GM20431 (cell line): ENCODE measurements around the gene RRAS2.
"Not testable (repeated sequence)": the region's sequence is repeated elsewhere in the genome, so short reads cannot be mapped to it uniquely, and the experiment has no call there.

Experiments used
- in situ Hi-C: fragments of 300-500 bp; cut with MseI, MboI; formaldehyde crosslinking; loops from one replicate; pipeline ENCODE4 v1.15.0; 2020; ENCODE audit warnings: low sequenced_read_pairs; ENCODE audit not compliant: unreplicated experiment

RRAS2 gene

DNA sequence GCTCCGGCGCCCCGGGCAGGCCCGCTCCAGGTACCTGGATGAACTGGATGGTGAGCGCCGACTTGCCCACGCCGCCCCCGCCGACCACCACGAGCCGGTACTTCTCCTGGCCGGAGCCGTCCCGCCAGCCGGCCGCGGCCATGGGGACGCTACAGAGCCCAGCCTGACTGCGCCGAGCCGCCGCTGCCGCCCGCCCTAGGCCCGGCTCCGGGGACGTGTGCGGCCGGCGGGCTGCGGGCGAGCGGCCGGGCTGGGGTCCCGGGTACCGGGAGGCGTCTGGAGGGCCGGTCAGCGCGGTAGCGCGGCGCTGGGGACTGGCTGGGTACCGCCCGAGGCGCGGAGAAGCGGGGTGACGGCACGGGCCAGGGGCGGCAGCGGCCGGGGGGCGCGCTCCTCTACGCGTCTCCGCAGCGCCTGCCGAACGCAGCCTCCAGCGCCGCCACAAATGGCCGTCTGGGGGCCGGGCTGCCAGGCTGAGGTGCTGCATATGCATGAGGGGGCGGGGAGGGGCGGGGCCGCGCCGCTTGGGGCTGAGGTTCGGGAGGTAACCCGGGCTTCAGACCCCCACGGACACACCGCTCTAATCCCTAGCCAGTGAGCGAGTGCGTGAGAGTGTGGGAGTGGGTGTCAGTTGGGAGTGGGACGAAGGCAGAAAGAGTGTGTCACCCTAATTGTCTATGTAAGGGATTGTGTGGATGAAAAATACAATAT is at the start of gene RRAS2:
Gene RRAS2 (minus strand): TSS at position 455 of the 711 bp plus-strand sequence. CDS start 313 bp downstream, at position 142.
- in situ Hi-C loops = no loop called here

- in situ Hi-C loops = no loop called here
Observed at GRCh38 chr11:14408612-14409011, 49.6 kb upstream of the RRAS2 start.

- in situ Hi-C loops = not testable (repeated sequence)
Observed at GRCh38 chr11:14406116-14406515, 47.1 kb upstream of the RRAS2 start.

DNA sequence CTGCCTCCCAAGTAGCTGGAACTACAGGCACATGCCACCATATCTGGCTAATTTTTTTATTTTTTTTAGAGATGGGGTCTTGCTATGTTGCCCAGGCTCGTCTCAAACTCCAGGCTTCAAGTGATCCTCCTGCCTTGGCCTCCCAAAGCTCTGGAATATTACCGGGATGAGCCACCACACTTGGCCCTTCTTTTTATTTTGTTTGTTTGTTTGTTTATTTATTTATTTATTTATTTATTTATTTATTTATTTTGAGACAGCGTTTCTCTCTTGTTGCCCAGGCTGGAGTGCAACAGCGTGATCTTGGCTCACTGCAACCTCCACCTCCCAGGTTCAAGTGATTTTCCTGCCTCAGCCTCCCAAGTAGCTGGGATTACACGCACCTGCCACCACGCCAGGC is 44.5 kb upstream of the RRAS2 start:
- in situ Hi-C loops = not testable (repeated sequence)

- in situ Hi-C loops = loop anchor here (25.0 kb wide), 1 partner anchor 437 kb away; the partner anchor contains the start of gene SPON1
Observed at GRCh38 chr11:14399087-14399486, 40.1 kb upstream of the RRAS2 start.

DNA sequence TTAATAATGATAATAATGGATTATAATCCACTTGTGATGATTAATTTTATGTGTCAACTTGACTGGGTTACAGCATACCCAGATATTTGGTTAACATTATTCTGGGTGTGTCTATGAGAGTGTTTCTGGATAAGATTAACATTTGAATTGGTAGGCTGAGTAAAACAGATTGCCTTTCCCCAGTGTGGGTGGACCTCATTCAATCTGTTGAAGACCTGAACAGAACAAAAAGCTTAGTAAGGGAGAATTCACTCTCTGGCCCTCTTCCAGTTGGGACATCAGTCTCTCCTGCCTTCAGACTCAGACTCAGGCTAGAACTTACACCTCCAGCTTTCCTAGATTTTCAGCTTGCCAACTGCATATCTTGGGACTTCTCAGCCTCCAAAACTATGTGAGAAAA is 37.3 kb upstream of the RRAS2 start:
- in situ Hi-C loops = loop anchor here (25.0 kb wide), 1 partner anchor 434 kb away; the partner anchor contains the start of gene SPON1

GRCh38 chr11:14393889-14394288 is 34.9 kb upstream of the RRAS2 start:
- in situ Hi-C loops = loop anchor here (25.0 kb wide), 1 partner anchor 432 kb away; the partner anchor contains the start of gene SPON1

DNA sequence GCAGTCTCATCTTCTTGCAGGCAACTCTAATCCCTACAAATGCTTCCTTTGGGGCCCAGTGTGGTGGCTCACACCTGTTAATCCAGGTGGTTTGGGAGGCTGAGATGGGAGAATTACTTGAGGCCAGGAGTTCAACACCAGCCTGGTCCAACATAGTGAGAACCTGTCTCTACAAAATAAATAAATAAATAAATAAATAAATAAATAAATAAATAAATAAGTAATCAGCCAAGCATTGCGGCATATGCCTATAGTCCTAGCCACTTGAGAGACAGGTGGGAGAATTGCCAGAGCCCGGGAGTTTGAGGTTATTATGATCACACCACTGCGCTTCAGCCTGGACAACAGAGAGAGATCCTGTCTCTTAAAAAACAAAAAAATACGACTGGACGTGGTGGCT is 34.1 kb upstream of the RRAS2 start:
- in situ Hi-C loops = loop anchor here (25.0 kb wide), 1 partner anchor 431 kb away; the partner anchor contains the start of gene SPON1

DNA sequence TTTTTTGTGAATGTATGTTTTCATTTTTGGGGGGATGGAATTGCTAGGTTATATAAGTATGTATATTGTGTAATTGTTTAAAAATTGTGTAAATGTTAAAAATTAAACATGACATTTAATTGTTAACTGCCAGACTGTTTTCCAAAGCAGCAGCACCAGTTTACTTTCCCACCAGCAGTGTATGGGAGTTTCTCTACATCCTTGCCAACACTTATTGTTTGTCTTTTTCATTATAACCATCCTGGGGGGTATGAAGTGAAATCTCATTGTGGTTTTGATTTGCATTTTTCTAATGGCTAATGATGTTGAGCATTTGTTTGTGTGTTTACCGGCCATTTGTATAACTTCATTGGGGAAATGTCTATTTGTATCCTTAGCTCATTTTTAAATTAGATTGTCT is 31.7 kb upstream of the RRAS2 start:
- in situ Hi-C loops = loop anchor here (25.0 kb wide), 1 partner anchor 428 kb away; the partner anchor contains the start of gene SPON1

DNA sequence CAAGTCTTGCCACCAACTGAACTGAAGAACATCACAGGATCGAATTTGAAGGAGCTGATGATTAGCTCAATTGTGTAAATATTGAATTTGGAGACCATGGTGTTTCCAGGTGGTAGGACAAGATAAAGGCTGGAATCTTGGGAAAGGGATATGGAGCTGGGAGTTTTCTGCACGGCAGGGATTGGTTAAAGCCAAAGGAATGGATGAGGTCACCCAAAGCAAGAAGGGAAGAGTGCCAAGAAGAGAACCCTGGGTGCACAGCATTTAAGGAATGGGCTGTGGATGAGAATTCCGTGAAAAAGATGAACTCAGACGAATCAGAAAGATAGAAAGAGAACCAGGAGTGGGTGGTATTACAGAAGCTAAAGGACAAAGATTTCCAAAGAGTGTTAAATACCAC is 29.4 kb upstream of the RRAS2 start:
- in situ Hi-C loops = loop anchor here (25.0 kb wide), 1 partner anchor 426 kb away; the partner anchor contains the start of gene SPON1

GRCh38 chr11:14386895-14387480 is 28.0 kb upstream of the RRAS2 start:
- in situ Hi-C loops = loop anchor here (25.0 kb wide), 1 partner anchor 425 kb away; the partner anchor contains the start of gene SPON1

- in situ Hi-C loops = loop anchor here (25.0 kb wide), 1 partner anchor 424 kb away; the partner anchor contains the start of gene SPON1
Observed at GRCh38 chr11:14386081-14386480, 27.1 kb upstream of the RRAS2 start.

- in situ Hi-C loops = loop anchor here (25.0 kb wide), 1 partner anchor 422 kb away; the partner anchor contains the start of gene SPON1
Observed at GRCh38 chr11:14384338-14384737, 25.4 kb upstream of the RRAS2 start.

- in situ Hi-C loops = loop anchor here (25.0 kb wide), 1 partner anchor 420 kb away; the partner anchor contains the start of gene SPON1
Observed at GRCh38 chr11:14381968-14382367, 23.0 kb upstream of the RRAS2 start.

DNA sequence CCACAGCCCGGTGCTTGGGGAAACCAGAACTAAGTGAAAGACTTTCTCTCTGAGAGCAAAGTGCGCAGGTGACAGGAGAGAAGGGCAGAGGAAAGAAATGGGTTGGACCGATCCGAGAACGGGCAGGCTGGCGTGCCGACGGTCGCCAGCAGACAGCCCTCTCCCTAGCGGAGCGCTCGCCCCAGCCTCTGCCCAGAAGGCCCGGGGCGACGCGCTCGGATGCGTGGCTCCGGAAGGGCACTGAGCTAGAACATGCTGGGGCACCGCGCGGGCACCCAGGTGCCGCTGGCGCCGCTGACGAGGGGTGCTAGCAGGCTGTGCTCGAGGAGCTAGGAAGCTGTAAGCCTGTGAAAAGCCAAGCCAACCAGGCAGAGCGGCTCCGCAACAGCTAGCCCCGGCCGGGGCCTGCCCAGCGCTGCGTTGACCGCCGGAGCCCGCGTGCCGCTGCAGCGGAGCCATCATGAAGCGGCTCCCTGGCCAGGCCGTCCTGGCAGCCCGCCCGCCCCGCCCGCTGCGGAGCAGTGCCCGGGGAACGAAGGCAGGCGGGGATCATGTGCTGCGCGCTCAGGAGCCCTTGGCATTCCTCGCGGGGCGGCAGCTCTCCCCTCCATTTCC is 22.1 kb upstream of the RRAS2 start:
- in situ Hi-C loops = loop anchor here (25.0 kb wide), 1 partner anchor 419 kb away; the partner anchor contains the start of gene SPON1

- in situ Hi-C loops = loop anchor here (25.0 kb wide), 1 partner anchor 418 kb away; the partner anchor contains the start of gene SPON1
Observed at GRCh38 chr11:14380125-14380936, 21.3 kb upstream of the RRAS2 start.

DNA sequence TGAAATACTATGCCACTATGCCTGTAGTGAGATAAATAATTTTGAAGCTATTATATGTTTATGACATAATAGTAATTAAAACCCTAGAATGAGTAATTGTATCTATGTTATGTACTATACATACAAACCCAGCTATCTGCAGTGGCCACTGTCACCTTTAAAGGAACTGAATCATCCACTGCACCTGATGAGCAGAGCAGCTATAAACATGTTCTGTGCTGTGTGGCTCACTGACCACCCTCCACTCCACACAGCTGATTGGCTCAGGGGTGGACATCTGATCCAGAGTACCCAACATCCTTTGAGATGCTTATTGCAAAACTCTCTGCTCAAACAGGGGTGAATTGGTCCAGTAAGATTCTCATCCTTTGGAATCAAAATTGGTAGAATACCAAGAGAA is 19.2 kb upstream of the RRAS2 start:
- in situ Hi-C loops = loop anchor here (25.0 kb wide), 1 partner anchor 416 kb away; the partner anchor contains the start of gene SPON1

GRCh38 chr11:14376920-14377319 is 17.9 kb upstream of the RRAS2 start:
- in situ Hi-C loops = loop anchor here (25.0 kb wide), 1 partner anchor 415 kb away; the partner anchor contains the start of gene SPON1
